BLaER1 (cell line): ENCODE measurements around the gene SPATA25.
"Not testable (repeated sequence)": the region's sequence is repeated elsewhere in the genome, so short reads cannot be mapped to it uniquely, and the experiment has no call there.

Experiments used
- H3K27ac ChIP-seq: shearing (Covaris generic); formaldehyde crosslinking; 2 replicates; pipeline ENCODE4 v1.8.1; 2022
- H3K27me3 ChIP-seq: shearing (Covaris generic); formaldehyde crosslinking; 2 replicates; pipeline ENCODE4 v1.8.1; 2022
- H3K36me3 ChIP-seq: shearing (Covaris generic); formaldehyde crosslinking; 2 replicates; pipeline ENCODE4 v1.8.1; 2022
- H3K4me1 ChIP-seq: shearing (Covaris generic); formaldehyde crosslinking; 2 replicates; pipeline ENCODE4 v1.8.1; 2022
- H3K4me2 ChIP-seq: shearing (Covaris generic); formaldehyde crosslinking; 2 replicates; pipeline ENCODE4 v1.8.1; 2022
- H3K4me3 ChIP-seq: shearing (Covaris generic); formaldehyde crosslinking; 2 replicates; pipeline ENCODE4 v1.8.1; 2022
- H3K9ac ChIP-seq: shearing (Covaris generic); formaldehyde crosslinking; 2 replicates; pipeline ENCODE4 v1.8.1; 2022
- H3K9me3 ChIP-seq: shearing (Covaris generic); formaldehyde crosslinking; 2 replicates; pipeline ENCODE4 v1.8.1; 2022
- H4K20me1 ChIP-seq: shearing (Covaris generic); formaldehyde crosslinking; 2 replicates; pipeline ENCODE4 v1.8.1; 2022
- Cebpa-rat ChIP-seq: shearing (Covaris generic); IDR thresholded peaks from 2 replicates; pipeline ENCODE4 v1.8.1; 2022

SPATA25 gene

GRCh38 chr20:45904583-45905504, 17.4 kb upstream of the SPATA25 start:
- H3K36me3 ChIP-seq, result peaks cover 6% of the 10 kb centered on the region
- 0 out of 2 replicates have a peak, but pooled peaks cover 5% of the 10 kb centered on the region for H4K20me1 ChIP-seq
- H3K4me3 ChIP-seq, result no peak overlapping the region
- H3K27ac ChIP-seq, result peak overlapping the region; percentile 49
- no peak for TF ChIP-seq Cebpa-rat
- no peaks in the 10 kb centered on the region for H3K27me3 ChIP-seq
- H3K4me1 ChIP-seq, result peaks cover 50% of the 10 kb centered on the region
- H3K9me3 ChIP-seq, result no peaks in the 10 kb centered on the region
- H3K9ac ChIP-seq, result peak overlapping the region; percentile 50; the same call in 1 of the 2 replicates
- H3K4me2 ChIP-seq, result peak overlapping the region; percentile 51

GRCh38 chr20:45902199-45902701, 14.8 kb upstream of the SPATA25 start:
- Histone ChIP-seq H3K27me3 (no peaks in the 10 kb centered on the region), H3K4me1 (peaks cover 42% of the 10 kb centered on the region), H3K9ac (peak overlapping the region; percentile 48), H3K9me3 (no peaks in the 10 kb centered on the region), H3K4me3 (peak overlapping the region; percentile 6; the same call in 1 of the 2 replicates), H3K36me3 (peaks cover 28% of the 10 kb centered on the region), H4K20me1 (0 out of 2 replicates have a peak, but pooled peaks cover 5% of the 10 kb centered on the region), H3K4me2 (peak overlapping the region; percentile 77), H3K27ac (peak overlapping the region; percentile 7; the same call in 1 of the 2 replicates)
- TF ChIP-seq Cebpa-rat, result no peak

GRCh38 chr20:45901332-45901731, 13.9 kb upstream of the SPATA25 start:
- H3K4me3 ChIP-seq, H3K9ac ChIP-seq, H3K27me3 ChIP-seq, H4K20me1 ChIP-seq, H3K27ac ChIP-seq, H3K9me3 ChIP-seq: not testable (repeated sequence)
- Histone ChIP-seq H3K4me2 (peak overlapping the region; percentile 77; the same call in 1 of the 2 replicates), H3K36me3 (peaks cover 36% of the 10 kb centered on the region), H3K4me1 (peaks cover 42% of the 10 kb centered on the region)

- TF ChIP-seq Cebpa-rat, result no peak
- H3K4me3 ChIP-seq, result no peak overlapping the region
- no peak overlapping the region for H3K27ac ChIP-seq
- H3K27me3 ChIP-seq, result no peaks in the 10 kb centered on the region
- H3K4me1 ChIP-seq, result peaks cover 32% of the 10 kb centered on the region
- H3K36me3 ChIP-seq, result peaks cover 57% of the 10 kb centered on the region
- 0 out of 2 replicates have a peak, but pooled peaks cover 5% of the 10 kb centered on the region for H4K20me1 ChIP-seq
- H3K4me2 ChIP-seq, result no peak overlapping the region
- H3K9me3 ChIP-seq, result no peaks in the 10 kb centered on the region
- H3K9ac ChIP-seq, result no peak overlapping the region
Measured at GRCh38 chr20:45899046-45899835, 11.8 kb upstream of the SPATA25 start.

- TF ChIP-seq Cebpa-rat, result no peak
- Histone ChIP-seq H3K9ac (no peak overlapping the region), H3K4me3 (no peak overlapping the region), H3K27ac (no peak overlapping the region), H3K27me3 (no peaks in the 10 kb centered on the region), H3K36me3 (peaks cover 66% of the 10 kb centered on the region), H3K4me2 (no peak overlapping the region), H4K20me1 (0 out of 2 replicates have a peak, but pooled peaks cover 5% of the 10 kb centered on the region), H3K4me1 (peaks cover 24% of the 10 kb centered on the region), H3K9me3 (no peaks in the 10 kb centered on the region)
Measured at GRCh38 chr20:45898285-45898684, 10.9 kb upstream of the SPATA25 start.

GRCh38 chr20:45897692-45898091, 10.3 kb upstream of the SPATA25 start:
- no peak overlapping the region for H3K27ac ChIP-seq
- H3K36me3 ChIP-seq, result peaks cover 72% of the 10 kb centered on the region
- H3K9ac ChIP-seq, result no peak overlapping the region

GRCh38 chr20:45897289-45897688, 9.9 kb upstream of the SPATA25 start:
- Histone ChIP-seq H3K4me1 (peaks cover 20% of the 10 kb centered on the region), H3K4me3 (no peak overlapping the region), H3K9ac (no peak overlapping the region), H3K9me3 (no peaks in the 10 kb centered on the region), H3K4me2 (no peak overlapping the region), H3K36me3 (peaks cover 74% of the 10 kb centered on the region), H4K20me1 (0 out of 2 replicates have a peak, but pooled peaks cover 4% of the 10 kb centered on the region), H3K27ac (no peak overlapping the region), H3K27me3 (no peaks in the 10 kb centered on the region)
- TF ChIP-seq Cebpa-rat, result no peak

More at GRCh38 chr20:45897692-45898091, 10.3 kb upstream of the SPATA25 start:
- no peak overlapping the region for H3K4me2 ChIP-seq
- TF ChIP-seq Cebpa-rat, result no peak
- H4K20me1 ChIP-seq, result 0 out of 2 replicates have a peak, but pooled peaks cover 5% of the 10 kb centered on the region
- H3K4me3 ChIP-seq, result no peak overlapping the region
- H3K4me1 ChIP-seq, result peaks cover 20% of the 10 kb centered on the region
- H3K27me3 ChIP-seq, result no peaks in the 10 kb centered on the region
- no peaks in the 10 kb centered on the region for H3K9me3 ChIP-seq

- H3K9me3 ChIP-seq, result no peaks in the 10 kb centered on the region
- H4K20me1 ChIP-seq, result peaks cover 5% of the 10 kb centered on the region; the same call in 1 of the 2 replicates
- peaks cover 74% of the 10 kb centered on the region for H3K36me3 ChIP-seq
- H3K4me2 ChIP-seq, result no peak overlapping the region
- H3K4me1 ChIP-seq, result peaks cover 20% of the 10 kb centered on the region
- no peak for TF ChIP-seq Cebpa-rat
- H3K27me3 ChIP-seq, result no peaks in the 10 kb centered on the region
- H3K27ac ChIP-seq, result no peak overlapping the region
- no peak overlapping the region for H3K9ac ChIP-seq
- no peak overlapping the region for H3K4me3 ChIP-seq
Measured at GRCh38 chr20:45896641-45897161, 9.3 kb upstream of the SPATA25 start.

GRCh38 chr20:45894797-45895196, 7.4 kb upstream of the SPATA25 start:
- peaks cover 25% of the 10 kb centered on the region for H3K4me1 ChIP-seq
- peaks cover 7% of the 10 kb centered on the region; the same call in 1 of the 2 replicates for H4K20me1 ChIP-seq
- no peaks in the 10 kb centered on the region for H3K9me3 ChIP-seq
- no peak overlapping the region for H3K4me3 ChIP-seq
- no peak overlapping the region for H3K9ac ChIP-seq
- TF ChIP-seq Cebpa-rat, result no peak
- no peaks in the 10 kb centered on the region for H3K27me3 ChIP-seq
- no peak overlapping the region for H3K4me2 ChIP-seq
- no peak overlapping the region for H3K27ac ChIP-seq
- H3K36me3 ChIP-seq, result peaks cover 67% of the 10 kb centered on the region
